Karpas-422 (cell line): ENCODE results near the gene RNF121. TPM values are rescaled to one million over a fixed set of nuclear protein-coding genes. Genes with fewer than 3 reads are reported as not detected.
A peak's percentile ranks its signal among the peaks of the same experiment; 100 is the strongest.

Source experiments
- DNase-seq: peaks from one replicate; pipeline ENCODE4 v3.0.0-alpha.2; 2015
- H2AFZ ChIP-seq: fragments of 200-600 bp; sonication (generic); 2 replicates; pipeline ENCODE4 v1.6.1; 2014; ENCODE audit warnings: antibody characterized with exemption, low read length, mixed read lengths
- H3K27ac ChIP-seq: fragments of 200-600 bp; sonication (generic); 2 replicates; pipeline ENCODE4 v1.5.1; 2014; ENCODE audit warnings: mild to moderate bottlenecking, low read length, moderate library complexity
- H3K27me3 ChIP-seq: fragments of 200-600 bp; sonication (generic); 2 replicates; pipeline ENCODE4 v1.6.1; 2014; ENCODE audit warnings: low read length, mixed read lengths
- H3K36me3 ChIP-seq: fragments of 200-600 bp; sonication (generic); 2 replicates; pipeline ENCODE4 v1.6.1; 2014; ENCODE audit warnings: low read length, mixed read lengths; ENCODE audit not compliant: insufficient read depth
- H3K4me1 ChIP-seq: fragments of 200-600 bp; sonication (generic); 2 replicates; pipeline ENCODE4 v1.6.1; 2014; ENCODE audit warnings: mild to moderate bottlenecking, low read length, mixed read lengths
- H3K4me2 ChIP-seq: fragments of 200-600 bp; sonication (generic); 2 replicates; pipeline ENCODE4 v1.6.1; 2014; ENCODE audit warnings: low read length, low read depth, mild to moderate bottlenecking; ENCODE audit not compliant: poor library complexity, severe bottlenecking
- H3K4me3 ChIP-seq: fragments of 200-600 bp; sonication (generic); 2 replicates; pipeline ENCODE4 v1.5.1; 2014; ENCODE audit warnings: mild to moderate bottlenecking, antibody characterized with exemption, low read length, mixed read lengths
- H3K79me2 ChIP-seq: fragments of 200-600 bp; sonication (generic); 2 replicates; pipeline ENCODE4 v1.6.1; 2014; ENCODE audit warnings: mild to moderate bottlenecking, low read length, mixed read lengths
- H3K9ac ChIP-seq: fragments of 200-600 bp; sonication (generic); 2 replicates; pipeline ENCODE4 v1.6.0; 2014; ENCODE audit warnings: low read length
- H3K9me2 ChIP-seq: fragments of 200-600 bp; sonication (generic), shearing (Covaris generic); replicated peaks from 2 replicates; pipeline ENCODE4 v1.6.0; 2014; ENCODE audit warnings: mild to moderate bottlenecking, low read length, moderate library complexity; ENCODE audit not compliant: insufficient read depth
- H3K9me3 ChIP-seq: fragments of 300-700, 200-600 bp; sonication (generic); 2 replicates; pipeline ENCODE4 v1.6.1; 2014; ENCODE audit warnings: low read length, mixed read lengths
- H4K20me1 ChIP-seq: fragments of 200-600 bp; sonication (generic); 2 replicates; pipeline ENCODE4 v1.6.1; 2014; ENCODE audit warnings: mild to moderate bottlenecking, antibody characterized with exemption, low read length, low read depth; ENCODE audit not compliant: insufficient read depth
- total RNA-seq: library from RNA; depleted of rRNA; stranded (reverse); fragments of >200 nt; shearing (Covaris generic); gene quantifications from 2 replicates; pipeline ENCODE4 v1.2.3, GENCODE V29; 2014; ENCODE audit warnings: low replicate concordance

Gene RNF121
- total RNA-seq, 1 experiment from 2014 or later, result 12.0 TPM

DNA sequence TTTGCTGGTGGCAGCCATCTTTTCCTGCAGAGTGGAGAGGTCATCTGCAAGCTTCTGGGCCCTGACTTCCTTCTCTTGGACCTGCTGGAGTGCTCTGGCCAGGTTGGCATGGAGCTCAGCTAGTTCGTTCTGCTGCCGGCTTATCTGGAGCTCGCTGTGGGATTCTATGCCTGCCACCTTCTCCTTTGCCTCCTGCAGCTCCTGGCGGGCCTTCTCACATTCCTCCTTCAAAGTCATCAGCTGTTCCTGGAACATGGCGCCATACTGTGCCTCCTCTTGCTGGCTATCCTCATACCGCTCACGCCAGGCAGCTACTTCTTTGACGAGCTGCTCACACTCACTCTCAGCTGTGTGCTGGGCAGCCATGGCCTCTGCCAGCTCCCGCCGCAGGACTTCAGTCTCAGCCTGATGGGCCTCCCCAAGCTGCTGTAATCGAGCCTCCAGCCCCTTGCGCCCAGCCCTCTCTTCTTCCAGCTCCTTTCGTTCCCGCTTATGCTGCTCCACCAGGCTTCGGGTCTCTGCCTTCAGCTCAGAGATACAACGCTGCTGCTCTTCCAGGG, 86.0 kb downstream of the RNF121 start:
- Histone ChIP-seq H3K27me3 (no peaks in the 10 kb centered on the region), H3K4me1 (peaks cover 7% of the 10 kb centered on the region; the same call in 1 of the 2 replicates), H3K79me2 (no peaks in the 10 kb centered on the region), H2AFZ (no peak overlapping the region), H3K4me3 (no peak overlapping the region), H3K36me3 (peaks cover 4% of the 10 kb centered on the region; the same call in 1 of the 2 replicates), H3K9me3 (no peaks in the 10 kb centered on the region), H3K27ac (no peak overlapping the region), H3K9me2 (no peaks in the 10 kb centered on the region), H4K20me1 (no peaks in the 10 kb centered on the region), H3K9ac (no peak overlapping the region), H3K4me2 (no peak overlapping the region)
- DNase-seq, result no peak

- H3K9ac ChIP-seq, result no peak overlapping the region
- H2AFZ ChIP-seq, result no peak overlapping the region
- H3K27ac ChIP-seq, result no peak overlapping the region
- no peaks in the 10 kb centered on the region for H3K9me2 ChIP-seq
- H3K79me2 ChIP-seq, result no peaks in the 10 kb centered on the region
- DNase-seq, result peak; percentile 80
- H4K20me1 ChIP-seq, result no peaks in the 10 kb centered on the region
- H3K4me3 ChIP-seq, result no peak overlapping the region
- H3K27me3 ChIP-seq, result no peaks in the 10 kb centered on the region
- peaks cover 4% of the 10 kb centered on the region; the same call in 1 of the 2 replicates for H3K36me3 ChIP-seq
- H3K4me2 ChIP-seq, result no peak overlapping the region
- peaks cover 7% of the 10 kb centered on the region; the same call in 1 of the 2 replicates for H3K4me1 ChIP-seq
- no peaks in the 10 kb centered on the region for H3K9me3 ChIP-seq
Measured at GRCh38 chr11:72015511-72016061, 86.7 kb downstream of the RNF121 start.

GRCh38 chr11:72018171-72018570, 89.3 kb downstream of the RNF121 start:
- Histone ChIP-seq H3K27ac (no peak overlapping the region), H4K20me1 (no peaks in the 10 kb centered on the region), H3K9me3 (no peaks in the 10 kb centered on the region), H3K4me2 (no peak overlapping the region), H3K27me3 (no peaks in the 10 kb centered on the region), H3K9ac (no peak overlapping the region), H3K4me1 (no peaks in the 10 kb centered on the region), H3K9me2 (no peaks in the 10 kb centered on the region), H2AFZ (no peak overlapping the region), H3K4me3 (no peak overlapping the region), H3K36me3 (peaks cover 4% of the 10 kb centered on the region; the same call in 1 of the 2 replicates), H3K79me2 (no peaks in the 10 kb centered on the region)
- DNase-seq, result no peak

GRCh38 chr11:72023335-72023734, 94.5 kb downstream of the RNF121 start:
- H3K4me2 ChIP-seq, result no peak overlapping the region
- no peaks in the 10 kb centered on the region for H3K27me3 ChIP-seq
- H3K9me3 ChIP-seq, result no peaks in the 10 kb centered on the region
- no peak for DNase-seq
- no peak overlapping the region for H2AFZ ChIP-seq
- H3K4me1 ChIP-seq, result no peaks in the 10 kb centered on the region
- H3K79me2 ChIP-seq, result no peaks in the 10 kb centered on the region
- no peaks in the 10 kb centered on the region for H3K9me2 ChIP-seq
- peaks cover 20% of the 10 kb centered on the region; the same call in 1 of the 2 replicates for H4K20me1 ChIP-seq
- no peak overlapping the region for H3K27ac ChIP-seq
- peaks cover 4% of the 10 kb centered on the region; the same call in 1 of the 2 replicates for H3K36me3 ChIP-seq
- H3K9ac ChIP-seq, result no peak overlapping the region
- H3K4me3 ChIP-seq, result no peak overlapping the region

DNA sequence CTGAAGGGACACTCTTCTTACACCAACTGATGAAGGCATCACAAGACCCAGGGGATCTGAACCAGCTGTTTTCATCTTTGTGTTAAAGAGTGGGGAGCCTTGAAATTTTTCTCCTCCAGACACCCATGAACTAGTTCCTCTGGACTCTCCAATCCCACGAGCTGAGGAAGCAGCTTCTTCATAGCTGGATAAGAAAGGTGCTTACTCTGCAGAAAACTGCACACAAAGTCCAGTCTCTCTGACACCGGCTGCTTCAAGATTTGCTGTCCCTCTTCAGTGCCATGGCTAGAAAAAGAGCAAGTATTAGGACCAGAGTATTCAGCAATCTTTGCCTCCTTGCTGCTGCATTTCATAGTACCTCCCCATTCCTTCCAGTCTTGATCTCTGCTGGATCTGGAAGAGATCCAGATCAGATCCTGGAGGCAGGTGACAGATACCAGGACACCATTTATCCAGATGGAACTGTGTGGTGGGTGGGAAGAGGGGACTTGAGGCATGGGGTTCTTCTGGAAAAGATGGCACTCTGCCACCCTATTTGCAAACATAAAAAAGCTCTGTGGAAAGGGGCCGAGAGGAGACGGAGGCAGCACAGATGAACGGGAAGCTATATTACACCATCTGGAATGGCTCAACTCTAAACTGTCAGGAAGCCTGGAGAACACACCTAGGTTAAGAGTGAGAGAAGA, 95.4 kb downstream of the RNF121 start:
- no peaks in the 10 kb centered on the region for H3K9me3 ChIP-seq
- no peak overlapping the region for H3K9ac ChIP-seq

GRCh38 chr11:72026090-72026489, 97.2 kb downstream of the RNF121 start:
- peaks cover 37% of the 10 kb centered on the region for H4K20me1 ChIP-seq
- H3K27me3 ChIP-seq, result no peaks in the 10 kb centered on the region
- no peak for DNase-seq
- H3K4me2 ChIP-seq, result no peak overlapping the region
- no peak overlapping the region for H3K9ac ChIP-seq
- H3K36me3 ChIP-seq, result no peaks in the 10 kb centered on the region
- no peaks in the 10 kb centered on the region for H3K79me2 ChIP-seq
- H2AFZ ChIP-seq, result no peak overlapping the region
- H3K27ac ChIP-seq, result no peak overlapping the region
- H3K4me1 ChIP-seq, result no peaks in the 10 kb centered on the region
- H3K9me2 ChIP-seq, result no peaks in the 10 kb centered on the region
- no peaks in the 10 kb centered on the region for H3K9me3 ChIP-seq
- H3K4me3 ChIP-seq, result no peak overlapping the region

More for the DNA sequence above, 95.4 kb downstream of the RNF121 start:
- Histone ChIP-seq H3K36me3 (no peaks in the 10 kb centered on the region), H3K4me1 (no peaks in the 10 kb centered on the region), H3K79me2 (no peaks in the 10 kb centered on the region), H3K27ac (no peak overlapping the region), H2AFZ (no peak overlapping the region), H3K4me2 (no peak overlapping the region), H3K9me2 (no peaks in the 10 kb centered on the region), H3K27me3 (no peaks in the 10 kb centered on the region), H3K4me3 (no peak overlapping the region), H4K20me1 (peaks cover 25% of the 10 kb centered on the region; the same call in 1 of the 2 replicates)
- DNase-seq, result no peak

GRCh38 chr11:72030472-72031045, 101.7 kb downstream of the RNF121 start:
- Histone ChIP-seq H3K4me2 (no peak overlapping the region), H2AFZ (no peak overlapping the region), H4K20me1 (peaks cover 44% of the 10 kb centered on the region), H3K9me3 (no peaks in the 10 kb centered on the region), H3K9me2 (no peaks in the 10 kb centered on the region), H3K4me1 (no peaks in the 10 kb centered on the region), H3K9ac (no peak overlapping the region), H3K36me3 (no peaks in the 10 kb centered on the region), H3K79me2 (no peaks in the 10 kb centered on the region), H3K27me3 (no peaks in the 10 kb centered on the region), H3K4me3 (no peak overlapping the region), H3K27ac (no peak overlapping the region)
- no peak for DNase-seq

GRCh38 chr11:72036687-72037086, 107.8 kb downstream of the RNF121 start:
- Histone ChIP-seq H3K27me3 (0 out of 2 replicates have a peak, but pooled peaks cover 2% of the 10 kb centered on the region), H3K9me2 (no peaks in the 10 kb centered on the region), H3K4me3 (peak overlapping the region; percentile 17; the same call in 1 of the 2 replicates), H3K79me2 (no peaks in the 10 kb centered on the region), H3K9me3 (no peaks in the 10 kb centered on the region), H3K4me1 (peaks cover 57% of the 10 kb centered on the region), H4K20me1 (peaks cover 66% of the 10 kb centered on the region), H3K27ac (no peak overlapping the region), H3K36me3 (no peaks in the 10 kb centered on the region), H3K4me2 (peak overlapping the region; percentile 76), H2AFZ (no peak overlapping the region), H3K9ac (no peak overlapping the region)
- DNase-seq, result peak; percentile 75
